ENCODE data around the gene RAPGEF1. TPM values are rescaled to one million over a fixed set of nuclear protein-coding genes. Genes with fewer than 3 reads are reported as not detected.

RAPGEF1 gene
- total RNA-seq, 1 donor from 2014 or later: 33.3 TPM

GRCh38 chr9:131697908-131698617 is 41.8 kb downstream of the RAPGEF1 start:
- H3K4me3 Mint-ChIP-seq: no peak overlapping the region
- peak overlapping the region; percentile 9 for H3K27ac Mint-ChIP-seq
- H3K27me3 Mint-ChIP-seq (ENCODE audit: insufficient read depth, low read depth): no peaks in the 10 kb centered on the region
- H3K27me3 ChIP-seq: no peaks in the 10 kb centered on the region
- TF ChIP-seq, protein P1, sequence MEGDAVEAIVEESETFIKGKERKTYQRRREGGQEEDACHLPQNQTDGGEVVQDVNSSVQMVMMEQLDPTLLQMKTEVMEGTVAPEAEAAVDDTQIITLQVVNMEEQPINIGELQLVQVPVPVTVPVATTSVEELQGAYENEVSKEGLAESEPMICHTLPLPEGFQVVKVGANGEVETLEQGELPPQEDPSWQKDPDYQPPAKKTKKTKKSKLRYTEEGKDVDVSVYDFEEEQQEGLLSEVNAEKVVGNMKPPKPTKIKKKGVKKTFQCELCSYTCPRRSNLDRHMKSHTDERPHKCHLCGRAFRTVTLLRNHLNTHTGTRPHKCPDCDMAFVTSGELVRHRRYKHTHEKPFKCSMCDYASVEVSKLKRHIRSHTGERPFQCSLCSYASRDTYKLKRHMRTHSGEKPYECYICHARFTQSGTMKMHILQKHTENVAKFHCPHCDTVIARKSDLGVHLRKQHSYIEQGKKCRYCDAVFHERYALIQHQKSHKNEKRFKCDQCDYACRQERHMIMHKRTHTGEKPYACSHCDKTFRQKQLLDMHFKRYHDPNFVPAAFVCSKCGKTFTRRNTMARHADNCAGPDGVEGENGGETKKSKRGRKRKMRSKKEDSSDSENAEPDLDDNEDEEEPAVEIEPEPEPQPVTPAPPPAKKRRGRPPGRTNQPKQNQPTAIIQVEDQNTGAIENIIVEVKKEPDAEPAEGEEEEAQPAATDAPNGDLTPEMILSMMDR (IDR thresholded peaks at IDR 0.05): no peak
- TF ChIP-seq EZH2 (IDR thresholded peaks at IDR 0.05): no peak
- H4K20me1 ChIP-seq (ENCODE audit: low read depth): peaks cover 70% of the 10 kb centered on the region
- no peak overlapping the region for H3K9ac ChIP-seq
- DNase-seq (ENCODE audit: low spot score): no peak
- H3K36me3 ChIP-seq: no peaks in the 10 kb centered on the region
- no peak overlapping the region for H3K27ac ChIP-seq
- H2AFZ ChIP-seq (replicated peaks): no peak overlapping the region
- H3K4me3 ChIP-seq: no peak overlapping the region
- H3K36me3 Mint-ChIP-seq: no peaks in the 10 kb centered on the region
- H3F3A ChIP-seq (ENCODE audit: low read depth): peaks cover 27% of the 10 kb centered on the region
- peaks cover 50% of the 10 kb centered on the region for H3K79me2 ChIP-seq (ENCODE audit: low read depth)
- H3K4me2 ChIP-seq: no peak overlapping the region
- H3K4me1 ChIP-seq: peaks cover 41% of the 10 kb centered on the region
- H3K9me3 ChIP-seq (ENCODE audit: low read depth): no peaks in the 10 kb centered on the region
- H3K4me1 Mint-ChIP-seq: peaks cover 33% of the 10 kb centered on the region
- H3K9me3 Mint-ChIP-seq: no peaks in the 10 kb centered on the region

- Mint-ChIP-seq H3K9me3 (no peaks in the 10 kb centered on the region), H3K36me3 (no peaks in the 10 kb centered on the region), H3K4me3 (no peak overlapping the region), H3K27me3 (ENCODE audit: insufficient read depth, low read depth) (no peaks in the 10 kb centered on the region), H3K4me1 (peaks cover 33% of the 10 kb centered on the region), H3K27ac (no peak overlapping the region)
- TF ChIP-seq EZH2 (IDR thresholded peaks at IDR 0.05) (no peak), EZH2phosphoT487 (IDR thresholded peaks at IDR 0.05) (no peak)
- TF ChIP-seq, protein P1 (IDR thresholded peaks at IDR 0.05): peak; percentile 16
- peaks cover 41% of the 10 kb centered on the region for H3K4me1 ChIP-seq
- peaks cover 27% of the 10 kb centered on the region for H3F3A ChIP-seq (ENCODE audit: low read depth)
- H3K4me2 ChIP-seq: peak overlapping the region; percentile 3
- H3K27ac ChIP-seq: peak overlapping the region; percentile 21
- H3K4me3 ChIP-seq: no peak overlapping the region
- H3K9ac ChIP-seq: no peak overlapping the region
- no peaks in the 10 kb centered on the region for H3K27me3 ChIP-seq
- H4K20me1 ChIP-seq (ENCODE audit: low read depth): peaks cover 68% of the 10 kb centered on the region
- peaks cover 51% of the 10 kb centered on the region for H3K79me2 ChIP-seq (ENCODE audit: low read depth)
- H2AFZ ChIP-seq (replicated peaks): no peak overlapping the region
- no peaks in the 10 kb centered on the region for H3K36me3 ChIP-seq
- DNase-seq (ENCODE audit: low spot score): no peak
- no peaks in the 10 kb centered on the region for H3K9me3 ChIP-seq (ENCODE audit: low read depth)
Measured at GRCh38 chr9:131697097-131697496, 42.8 kb downstream of the RAPGEF1 start.

GRCh38 chr9:131695836-131696460 is 43.9 kb downstream of the RAPGEF1 start:
- Histone ChIP-seq H3K36me3 (no peaks in the 10 kb centered on the region), H3K4me2 (peak overlapping the region; percentile 3), H3K27me3 (no peaks in the 10 kb centered on the region), H3K27ac (no peak overlapping the region), H3F3A (ENCODE audit: low read depth) (peaks cover 27% of the 10 kb centered on the region), H3K4me1 (peaks cover 41% of the 10 kb centered on the region), H3K9ac (no peak overlapping the region), H2AFZ (replicated peaks) (no peak overlapping the region), H3K4me3 (no peak overlapping the region), H3K9me3 (ENCODE audit: low read depth) (no peaks in the 10 kb centered on the region), H3K79me2 (ENCODE audit: low read depth) (peaks cover 50% of the 10 kb centered on the region), H4K20me1 (ENCODE audit: low read depth) (peaks cover 68% of the 10 kb centered on the region)
- H3K9me3 Mint-ChIP-seq: no peaks in the 10 kb centered on the region
- H3K4me3 Mint-ChIP-seq: no peak overlapping the region
- H3K4me1 Mint-ChIP-seq: peaks cover 33% of the 10 kb centered on the region
- H3K27ac Mint-ChIP-seq: no peak overlapping the region
- H3K36me3 Mint-ChIP-seq: no peaks in the 10 kb centered on the region
- no peaks in the 10 kb centered on the region for H3K27me3 Mint-ChIP-seq (ENCODE audit: insufficient read depth, low read depth)
- no peak for DNase-seq (ENCODE audit: low spot score)
- no peak for TF ChIP-seq EZH2 (IDR thresholded peaks at IDR 0.05)
- TF ChIP-seq, protein P1 (IDR thresholded peaks at IDR 0.05): no peak
- TF ChIP-seq EZH2phosphoT487 (IDR thresholded peaks at IDR 0.05): no peak
